MCF 10A (cell line): ENCODE results near the gene ICAM2. TPM values are rescaled to one million over a fixed set of nuclear protein-coding genes. Genes with fewer than 3 reads are reported as not detected.

Experiments
- BruUV-seq: library from RNA; stranded (reverse); fragments of 400-500 nt; replicated peaks from 2 replicates; lab custom pipeline; 2021; lab: Mats Ljungman, UMichigan
- CTCF ChIA-PET: fragments of 300-600 bp; sonication (Branson Sonifier 250); formaldehyde crosslinking; extraction: SDS; loops from one replicate; lab custom pipeline; 2021; ENCODE audit warnings: antibody characterized with exemption, inconsistent platforms; lab: Yijun Ruan, JAX
- POLR2A ChIA-PET: fragments of 300-600, 350-650 bp; sonication (Branson Sonifier 250); formaldehyde crosslinking; extraction: SDS; loops from one replicate; lab custom pipeline; 2020; ENCODE audit warnings: antibody characterized with exemption, inconsistent platforms; lab: Yijun Ruan, JAX
- DNase-seq: peaks from one replicate; pipeline ENCODE4 v3.0.0-alpha.2; 2018; ENCODE audit not compliant: unreplicated experiment
- H3K27ac Mint-ChIP-seq: one replicate; pipeline ENCODE4 v1.8.0; 2022; ENCODE audit warnings: mild to moderate bottlenecking, low read depth, mixed read lengths; ENCODE audit not compliant: unreplicated experiment
- H3K27me3 Mint-ChIP-seq: one replicate; pipeline ENCODE4 v1.8.0; 2022; ENCODE audit warnings: mixed read lengths; ENCODE audit not compliant: insufficient read depth, unreplicated experiment
- H3K36me3 Mint-ChIP-seq: one replicate; pipeline ENCODE4 v1.8.0; 2022; ENCODE audit warnings: mild to moderate bottlenecking, moderate library complexity, mixed read lengths; ENCODE audit not compliant: insufficient read depth, unreplicated experiment
- H3K4me1 Mint-ChIP-seq: one replicate; pipeline ENCODE4 v1.8.0; 2022; ENCODE audit warnings: mixed read lengths; ENCODE audit not compliant: insufficient read depth, unreplicated experiment
- H3K4me3 Mint-ChIP-seq: one replicate; pipeline ENCODE4 v1.8.0; 2022; ENCODE audit warnings: mild to moderate bottlenecking, moderate library complexity, mixed read lengths; ENCODE audit not compliant: unreplicated experiment
- H3K9me3 Mint-ChIP-seq: one replicate; pipeline ENCODE4 v1.8.0; 2022; ENCODE audit warnings: mixed read lengths; ENCODE audit not compliant: unreplicated experiment
- intact Hi-C: fragments of 100-400 bp; cut with micrococcal nuclease; formaldehyde crosslinking; loops from 2 replicates; pipeline ENCODE4 v1.14.1; 2022
- total RNA-seq: library from RNA; stranded (reverse); gene quantifications from 2 replicates; pipeline ENCODE4 v1.2.3, GENCODE V29; 2022
- TF ChIP-seq, protein P1 (sequence below): fragments of 200-600 bp; IDR thresholded peaks from one replicate; pipeline ENCODE4 v1.8.0; 2022; ENCODE audit warnings: antibody characterized with exemption, mild to moderate bottlenecking; ENCODE audit not compliant: unreplicated experiment

ICAM2 gene
- total RNA-seq, 1 experiment from 2014 or later: not detected

DNA sequence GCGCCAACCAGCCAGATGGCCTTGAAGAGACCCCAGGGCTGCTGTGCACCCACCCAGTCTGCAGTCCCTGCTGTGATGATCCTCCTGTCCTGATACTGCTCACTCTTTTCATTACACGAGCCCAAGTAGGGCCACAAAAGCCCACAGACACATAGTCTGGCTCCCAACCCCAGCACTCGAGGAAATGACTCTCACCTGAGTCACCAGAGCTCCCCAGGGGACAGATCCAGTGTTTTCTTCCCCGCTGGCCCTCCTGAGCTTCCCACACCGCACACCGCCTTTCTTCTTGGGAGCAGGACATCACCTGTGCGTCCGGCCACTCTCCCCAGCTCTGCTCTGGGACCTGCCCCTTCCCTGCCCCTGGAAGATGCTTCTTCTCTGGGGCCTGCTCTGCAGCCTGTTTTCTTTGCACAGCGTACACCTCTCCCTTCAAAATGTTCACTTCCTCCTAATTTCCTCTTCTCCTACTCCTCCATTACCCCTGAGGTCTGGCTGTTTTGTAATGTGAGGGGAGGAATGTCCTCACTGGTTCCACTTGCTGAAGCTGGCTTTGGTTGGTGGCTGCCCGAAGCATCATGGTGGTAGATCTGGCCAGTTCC, 45.7 kb downstream of the ICAM2 start:
- peak overlapping the region; percentile 9 for H3K4me3 Mint-ChIP-seq
- no TSS peak for BruUV-seq
- no peak overlapping the region for H3K27ac Mint-ChIP-seq
- intact Hi-C loops: no loop called here
- TF ChIP-seq, protein P1, sequence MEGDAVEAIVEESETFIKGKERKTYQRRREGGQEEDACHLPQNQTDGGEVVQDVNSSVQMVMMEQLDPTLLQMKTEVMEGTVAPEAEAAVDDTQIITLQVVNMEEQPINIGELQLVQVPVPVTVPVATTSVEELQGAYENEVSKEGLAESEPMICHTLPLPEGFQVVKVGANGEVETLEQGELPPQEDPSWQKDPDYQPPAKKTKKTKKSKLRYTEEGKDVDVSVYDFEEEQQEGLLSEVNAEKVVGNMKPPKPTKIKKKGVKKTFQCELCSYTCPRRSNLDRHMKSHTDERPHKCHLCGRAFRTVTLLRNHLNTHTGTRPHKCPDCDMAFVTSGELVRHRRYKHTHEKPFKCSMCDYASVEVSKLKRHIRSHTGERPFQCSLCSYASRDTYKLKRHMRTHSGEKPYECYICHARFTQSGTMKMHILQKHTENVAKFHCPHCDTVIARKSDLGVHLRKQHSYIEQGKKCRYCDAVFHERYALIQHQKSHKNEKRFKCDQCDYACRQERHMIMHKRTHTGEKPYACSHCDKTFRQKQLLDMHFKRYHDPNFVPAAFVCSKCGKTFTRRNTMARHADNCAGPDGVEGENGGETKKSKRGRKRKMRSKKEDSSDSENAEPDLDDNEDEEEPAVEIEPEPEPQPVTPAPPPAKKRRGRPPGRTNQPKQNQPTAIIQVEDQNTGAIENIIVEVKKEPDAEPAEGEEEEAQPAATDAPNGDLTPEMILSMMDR: no peak
- no peaks in the 10 kb centered on the region for H3K9me3 Mint-ChIP-seq
- POLR2A ChIA-PET: interaction anchor here (1.1 kb wide), 1 partner anchor 11 kb away, joined by 3 read pairs; no protein-coding TSS in a partner anchor
- CTCF ChIA-PET: interaction anchor here (0.6 to 1.3 kb wide), 6 partner anchors 19 to 433 kb away, joined by 3 to 6 read pairs (median 4); no protein-coding TSS in a partner anchor
- DNase-seq: peak; percentile 48
- no peaks in the 10 kb centered on the region for H3K36me3 Mint-ChIP-seq
- H3K27me3 Mint-ChIP-seq: no peaks in the 10 kb centered on the region
- H3K4me1 Mint-ChIP-seq: peaks cover 20% of the 10 kb centered on the region

- Mint-ChIP-seq H3K27me3 (no peaks in the 10 kb centered on the region), H3K36me3 (no peaks in the 10 kb centered on the region), H3K27ac (no peak overlapping the region), H3K9me3 (no peaks in the 10 kb centered on the region), H3K4me3 (peak overlapping the region; percentile 9), H3K4me1 (peaks cover 20% of the 10 kb centered on the region)
- TF ChIP-seq, protein P1: no peak
- intact Hi-C loops: no loop called here
- BruUV-seq: no TSS peak
- ChIA-PET CTCF (interaction anchor here (0.6 to 1.3 kb wide), 5 partner anchors 20 to 434 kb away, joined by 3 to 6 read pairs (median 4); no protein-coding TSS in a partner anchor), POLR2A (no interaction called here)
- peak; percentile 59 for DNase-seq
These were observed 46.4 kb downstream of the ICAM2 start for GRCh38 chr17:63973930-63974593.

DNA sequence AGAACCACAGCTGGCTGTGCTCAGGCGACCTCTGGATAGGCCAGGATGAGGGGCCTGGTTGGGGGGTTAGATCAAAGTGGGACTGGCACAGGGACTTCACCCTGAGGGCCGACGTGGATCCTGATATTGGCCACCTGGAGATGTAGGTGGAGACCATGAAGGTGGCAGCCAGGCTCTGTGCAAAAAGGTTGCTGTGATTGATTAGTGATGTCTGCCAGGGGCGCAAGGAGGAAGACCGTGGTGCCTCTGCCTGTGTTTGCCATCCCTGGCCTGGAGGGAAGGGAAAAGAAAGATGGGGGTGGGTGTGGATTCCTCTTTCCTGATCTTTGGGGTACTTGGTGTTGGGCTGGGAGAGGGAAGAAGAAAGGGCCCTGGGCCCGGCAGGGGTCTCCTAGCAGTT, 47.2 kb downstream of the ICAM2 start:
- Mint-ChIP-seq H3K36me3 (no peaks in the 10 kb centered on the region), H3K9me3 (no peaks in the 10 kb centered on the region), H3K27ac (no peak overlapping the region), H3K27me3 (no peaks in the 10 kb centered on the region), H3K4me1 (peaks cover 20% of the 10 kb centered on the region), H3K4me3 (no peak overlapping the region)
- ChIA-PET POLR2A (no interaction called here), CTCF (interaction anchor here (1.3 kb wide), 1 partner anchor 21 kb away, joined by 4 read pairs; no protein-coding TSS in a partner anchor)
- TF ChIP-seq, protein P1: no peak
- BruUV-seq: no TSS peak
- no peak for DNase-seq
- intact Hi-C loops: no loop called here

DNA sequence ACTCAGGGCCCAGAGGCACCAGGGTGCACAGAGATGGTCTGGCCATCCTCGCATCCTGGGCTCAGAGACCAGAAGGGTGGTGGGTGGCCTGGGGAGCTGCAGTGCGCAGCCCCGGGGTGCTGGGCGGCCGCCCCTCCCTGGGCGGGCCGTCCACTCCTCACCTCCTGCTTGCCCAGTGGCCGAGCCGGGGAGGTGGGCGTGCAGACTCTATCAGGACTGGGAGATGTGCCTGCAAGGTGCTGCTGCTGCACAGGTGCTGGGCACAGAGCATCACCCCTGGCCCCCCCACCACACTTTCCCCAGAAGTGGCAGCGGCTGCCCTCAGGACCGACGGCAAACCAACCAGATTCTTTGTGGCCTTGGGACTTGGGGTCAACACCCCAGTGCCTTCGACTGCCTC, 47.6 kb downstream of the ICAM2 start, which contains the start of gene SCN4A:
SCN4A (minus strand) TSS at position 123 of the 400 bp plus-strand sequence; CDS start at position 46, 77 bp downstream.
- POLR2A ChIA-PET: no interaction called here
- CTCF ChIA-PET: no interaction called here
- Mint-ChIP-seq H3K27me3 (no peaks in the 10 kb centered on the region), H3K4me1 (peaks cover 20% of the 10 kb centered on the region), H3K27ac (no peak within 1 kb of the TSS), H3K4me3 (no peak within 1 kb of the TSS), H3K36me3 (no peaks in the 10 kb centered on the region), H3K9me3 (no peaks in the 10 kb centered on the region)
- intact Hi-C loops: no loop called here
- no TSS peak for BruUV-seq
- TF ChIP-seq, protein P1: no peak
- no peak for DNase-seq
